Stimulated activated CD8-positive, alpha-beta memory T cell treated with anti-CD3 and anti-CD28 coated beads, Interleukin-12 subunit alpha, Interleukin-12 subunit beta, amount 100 ng/mL, for 1 hour (primary cell): ENCODE data around the gene FSIP1.

ENCODE experiments used
- DNase-seq: peaks from one replicate; pipeline ENCODE4 v3.0.0-alpha.2; 2020; ENCODE audit warnings: low read depth

Gene FSIP1

GRCh38 chr15:39684233-39684632 is 98.4 kb downstream of the FSIP1 start:
- no peak for DNase-seq

DNA sequence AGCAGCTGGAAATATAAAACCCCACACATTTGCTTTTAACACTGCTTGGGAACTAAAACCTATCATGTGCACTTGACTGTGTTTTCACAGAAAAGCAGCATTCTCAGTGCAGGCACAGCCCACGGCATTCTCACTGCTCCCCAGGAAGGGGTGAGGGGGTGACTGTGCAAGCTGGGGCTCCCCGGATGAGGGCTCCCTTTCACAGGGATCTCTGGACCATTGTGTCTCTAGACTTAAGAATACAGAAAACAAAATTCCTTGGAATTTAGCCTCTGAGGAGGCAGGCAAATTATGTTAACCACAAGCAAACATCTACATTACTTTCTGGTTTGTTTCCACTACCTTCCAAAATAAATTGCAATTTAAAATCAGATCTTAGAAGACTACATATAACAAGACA is 100.3 kb downstream of the FSIP1 start:
- no peak for DNase-seq

DNA sequence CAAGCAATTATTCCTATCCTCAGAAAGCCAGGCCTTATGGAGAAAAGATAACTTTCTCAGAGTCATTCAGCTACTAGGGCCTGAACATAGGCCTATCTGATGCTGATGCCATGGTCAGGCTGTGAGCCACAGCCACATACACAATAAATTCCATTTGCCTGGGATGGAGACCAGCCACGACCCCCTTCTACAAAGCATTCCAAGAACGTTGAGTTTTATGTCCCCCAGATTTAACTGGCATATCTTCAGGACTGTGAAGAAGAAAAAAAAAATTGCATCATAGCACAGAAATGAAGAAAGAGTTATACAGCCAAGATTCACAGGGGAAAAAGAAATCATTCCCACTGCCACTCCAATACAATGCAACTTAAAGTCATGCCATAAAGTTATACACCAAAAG is 101.8 kb downstream of the FSIP1 start:
- DNase-seq, result no peak

DNA sequence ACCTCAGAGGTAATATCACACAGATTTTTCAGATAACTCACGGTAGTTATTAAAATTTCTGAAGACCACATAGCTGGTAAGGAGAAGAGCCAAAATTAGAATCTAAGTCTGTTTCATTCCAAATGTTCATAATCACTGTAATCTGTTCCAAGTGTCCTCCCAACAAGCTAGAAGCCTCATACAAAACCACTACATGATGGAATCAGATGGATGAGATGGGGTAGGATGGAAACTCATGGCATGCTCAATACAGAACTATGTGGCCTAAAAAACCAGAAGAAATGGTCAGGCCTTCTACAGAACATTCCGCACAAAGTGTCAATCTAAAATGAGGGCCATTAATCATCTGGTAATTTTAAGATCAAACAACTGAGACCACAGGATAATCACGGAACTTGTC is 110.0 kb downstream of the FSIP1 start:
- no peak for DNase-seq

- DNase-seq, result no peak
Observed at GRCh38 chr15:39672184-39672583, 110.5 kb downstream of the FSIP1 start.

DNA sequence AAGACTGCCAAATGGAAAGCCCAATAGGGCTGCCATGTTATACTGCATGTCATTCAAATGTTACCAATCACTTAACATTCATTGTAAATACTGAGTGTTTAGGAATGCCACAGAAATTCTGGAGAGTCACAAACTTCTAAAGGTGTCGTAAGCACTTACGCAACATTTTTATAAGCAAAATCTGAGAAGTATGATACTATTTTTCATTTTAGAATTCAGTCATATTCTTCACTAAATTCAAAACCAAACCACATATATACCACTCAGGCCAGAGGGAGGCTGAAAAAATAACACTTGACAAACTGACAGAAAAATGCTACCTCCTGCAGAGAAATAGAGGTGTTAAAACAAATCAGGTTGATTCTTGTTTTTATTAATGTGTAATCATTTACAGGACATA is 112.0 kb downstream of the FSIP1 start:
- no peak for DNase-seq

- DNase-seq, result no peak
Observed at GRCh38 chr15:39669661-39670060, 113.0 kb downstream of the FSIP1 start.

GRCh38 chr15:39669241-39669640 is 113.4 kb downstream of the FSIP1 start:
- no peak for DNase-seq

- no peak for DNase-seq
Observed at GRCh38 chr15:39668457-39668856, 114.2 kb downstream of the FSIP1 start.

DNA sequence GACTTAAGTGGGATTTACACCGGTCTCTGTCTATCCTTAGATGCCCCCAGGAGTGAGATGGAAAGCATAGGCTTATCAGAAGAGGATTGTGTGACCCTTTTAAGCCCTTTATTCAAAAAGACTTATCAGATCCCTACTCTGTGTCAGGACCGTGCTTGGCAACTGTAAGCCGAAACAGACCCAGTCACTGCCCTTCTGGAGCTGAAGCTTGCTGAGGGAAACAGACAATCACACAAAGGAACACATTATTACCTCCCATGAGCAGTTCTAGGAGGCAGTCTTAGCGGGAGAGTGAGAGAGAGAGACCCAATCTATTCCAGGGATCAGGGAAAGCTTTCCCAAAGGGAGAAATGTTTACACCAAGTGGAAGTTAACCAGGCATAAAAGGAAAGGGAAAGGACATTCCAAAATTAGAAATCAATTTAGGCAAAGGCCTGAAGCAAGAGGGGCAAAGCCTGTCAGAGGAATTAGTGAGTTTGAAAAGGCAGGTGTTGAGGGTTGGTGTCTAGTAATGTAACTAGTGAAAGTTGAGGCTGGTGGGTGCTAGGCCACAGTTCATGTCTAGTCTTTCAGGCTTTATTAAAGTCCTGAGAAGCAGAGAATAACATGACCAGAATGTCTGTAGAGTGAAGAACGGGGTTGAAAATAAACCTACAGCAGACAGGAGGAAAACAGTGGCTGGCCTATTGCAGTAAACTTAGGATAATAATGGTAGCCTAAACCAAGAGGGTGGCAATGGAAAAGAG is 115.1 kb downstream of the FSIP1 start:
- no peak for DNase-seq

DNA sequence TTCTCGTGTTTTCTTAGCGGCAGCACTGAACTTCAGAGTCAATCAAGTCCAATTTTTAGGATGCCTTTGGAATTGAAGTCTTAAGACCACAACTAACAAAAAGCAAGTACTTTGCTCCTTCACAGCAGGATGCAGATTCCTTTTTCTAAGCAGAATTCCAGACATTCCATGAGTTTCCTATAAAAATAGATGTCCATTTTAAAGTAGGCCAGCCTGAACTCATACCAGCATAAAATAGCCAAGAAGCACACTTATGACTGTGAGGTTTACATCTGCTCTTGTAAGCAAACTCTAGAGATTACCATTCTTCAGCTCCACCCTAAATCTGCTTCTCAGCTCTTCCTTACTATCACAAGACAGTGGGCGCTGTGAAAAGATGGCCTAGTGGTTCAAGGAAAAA is 116.0 kb downstream of the FSIP1 start:
- no peak for DNase-seq

DNA sequence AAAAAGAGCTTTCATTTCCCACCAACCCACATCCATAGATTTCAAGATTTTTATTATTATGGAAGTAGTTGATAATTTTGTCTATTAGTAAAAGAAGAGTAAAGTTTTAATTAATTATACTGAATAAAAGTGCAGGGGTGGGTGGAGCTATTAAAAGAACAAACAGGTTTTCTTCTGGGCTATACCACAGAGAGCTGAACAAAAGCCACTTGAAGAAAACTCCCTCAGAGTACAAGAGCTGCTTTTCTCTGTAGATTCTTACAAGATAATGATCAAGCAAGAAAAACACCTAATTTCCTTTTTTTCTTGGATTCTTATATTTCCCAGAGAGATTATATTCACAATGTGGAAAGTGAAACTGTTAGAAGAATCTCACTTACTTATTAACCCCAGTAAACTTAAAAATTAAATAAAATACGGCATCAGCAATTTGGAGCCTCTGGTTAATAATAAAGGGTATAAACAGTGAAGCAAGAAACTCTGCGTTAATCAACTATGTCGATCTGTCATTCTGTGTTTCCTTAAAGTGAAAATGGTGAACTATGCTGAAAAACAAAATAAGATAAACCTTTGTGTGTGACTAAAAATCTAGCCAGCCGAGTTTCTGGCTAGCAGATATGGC is 116.9 kb downstream of the FSIP1 start:
- DNase-seq, result no peak

- no peak for DNase-seq
Observed at GRCh38 chr15:39663704-39664250, 118.9 kb downstream of the FSIP1 start.

DNA sequence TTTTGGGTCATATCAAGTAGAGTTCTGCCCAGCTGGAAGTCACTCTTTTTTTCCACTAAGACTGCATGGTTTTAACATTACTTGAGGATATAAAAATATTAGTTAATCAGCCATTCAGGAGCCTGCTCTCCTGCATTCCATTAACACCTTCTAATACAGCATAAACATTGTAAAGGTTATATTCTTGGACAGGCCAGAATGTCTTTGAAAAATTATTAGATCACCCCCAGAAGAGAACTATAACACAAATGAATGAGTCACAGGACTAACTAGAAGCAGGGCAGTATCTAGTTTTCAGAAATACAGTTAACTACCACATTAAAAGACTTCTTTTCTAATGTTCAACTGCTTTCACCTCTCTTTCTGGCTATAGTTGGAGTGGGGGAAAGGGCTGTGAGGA is 120.9 kb downstream of the FSIP1 start:
- no peak for DNase-seq

DNA sequence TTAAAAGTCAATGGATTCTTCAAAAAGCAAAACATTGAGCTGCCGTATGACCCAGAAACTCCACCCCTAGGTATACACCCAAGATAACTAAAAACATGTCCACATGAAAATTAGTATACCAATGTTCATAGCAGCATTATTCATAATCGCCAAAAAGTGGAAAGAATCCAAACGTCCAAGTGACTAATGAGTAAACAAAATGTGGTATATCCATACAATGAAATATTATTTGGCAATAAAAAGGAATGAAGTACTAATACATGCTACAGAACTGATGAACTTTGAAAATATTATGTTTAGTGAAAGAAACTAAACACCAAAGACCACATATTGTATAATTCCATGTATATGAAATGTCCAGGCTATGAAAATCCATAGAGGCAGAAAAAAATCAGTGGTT is 123.9 kb downstream of the FSIP1 start:
- DNase-seq, result no peak

DNA sequence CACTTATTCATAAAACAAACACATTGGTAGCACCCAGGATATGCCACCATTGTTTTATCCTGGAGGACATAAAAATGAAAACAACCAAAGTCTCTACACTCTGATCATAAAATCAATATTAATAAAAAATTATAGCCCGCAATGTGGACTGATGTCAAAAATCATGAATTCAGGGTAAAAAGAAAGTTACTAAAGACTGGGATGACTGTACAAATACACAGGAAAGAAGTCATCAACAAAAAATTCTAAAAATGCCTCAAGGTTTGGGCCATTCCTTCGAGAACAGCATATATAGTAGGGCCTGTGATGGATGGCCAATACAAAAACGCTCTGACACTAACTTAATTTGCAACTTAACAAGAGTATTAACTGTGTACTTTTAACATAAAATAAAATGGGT is 125.0 kb downstream of the FSIP1 start:
- no peak for DNase-seq

DNA sequence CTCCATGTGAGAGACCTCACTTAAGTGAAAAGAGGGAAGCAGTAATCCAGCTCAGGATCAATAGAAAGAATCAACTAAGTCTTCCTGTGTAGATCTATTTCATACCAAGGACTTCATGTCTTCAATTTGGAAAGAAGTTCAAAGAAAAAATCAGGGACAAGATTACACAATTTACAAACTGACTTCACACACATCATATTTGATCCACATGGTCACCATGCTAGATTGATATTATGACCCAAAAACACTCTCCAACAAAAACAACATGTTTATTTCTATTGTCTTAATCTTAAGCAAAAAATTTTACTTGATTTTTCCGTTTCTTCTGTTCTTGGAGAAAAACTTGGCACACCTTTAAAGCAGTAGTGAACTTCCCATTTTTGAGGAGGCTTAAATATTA is 125.5 kb downstream of the FSIP1 start:
- no peak for DNase-seq

DNA sequence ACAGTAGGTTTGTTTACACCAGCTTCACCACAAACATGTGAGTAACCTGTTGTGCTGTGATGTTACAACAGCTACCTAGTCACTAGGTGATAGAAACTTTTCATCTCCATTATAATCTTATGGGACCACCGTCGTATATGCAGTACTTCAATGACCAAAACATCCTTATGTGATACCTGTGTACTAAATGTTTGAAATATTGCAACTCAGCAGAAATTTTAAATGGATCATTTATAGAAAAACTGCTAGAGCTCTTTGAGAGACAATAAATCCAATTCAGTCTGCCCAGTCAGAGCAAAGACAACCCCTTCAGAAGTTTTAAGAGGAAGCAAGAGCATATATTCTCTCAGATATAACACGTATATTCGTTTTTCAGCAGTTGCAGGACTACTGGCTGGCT is 128.3 kb downstream of the FSIP1 start:
- no peak for DNase-seq

GRCh38 chr15:39651881-39652280 is 130.8 kb downstream of the FSIP1 start:
- no peak for DNase-seq

- no peak for DNase-seq
Observed at GRCh38 chr15:39651295-39651694, 131.3 kb downstream of the FSIP1 start.

DNA sequence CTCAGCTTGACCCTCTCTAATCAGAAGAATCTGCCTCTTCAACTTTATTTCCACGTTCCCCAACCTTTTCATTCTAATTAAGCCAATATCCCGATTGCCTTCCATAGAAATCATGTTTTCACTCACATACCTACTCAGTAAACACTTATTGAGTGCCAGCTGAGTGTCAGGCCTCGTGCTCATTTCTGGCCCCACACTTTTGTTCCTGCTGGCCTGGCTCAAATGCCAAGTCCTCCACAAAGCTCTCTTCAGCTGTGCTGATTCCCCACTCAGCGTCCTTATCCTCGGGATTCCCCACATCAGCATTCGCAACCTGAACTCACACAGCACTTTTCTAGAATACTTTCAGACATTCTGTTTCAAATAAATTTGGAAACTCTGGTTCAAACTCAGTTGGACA is 132.9 kb downstream of the FSIP1 start:
- DNase-seq, result no peak

DNA sequence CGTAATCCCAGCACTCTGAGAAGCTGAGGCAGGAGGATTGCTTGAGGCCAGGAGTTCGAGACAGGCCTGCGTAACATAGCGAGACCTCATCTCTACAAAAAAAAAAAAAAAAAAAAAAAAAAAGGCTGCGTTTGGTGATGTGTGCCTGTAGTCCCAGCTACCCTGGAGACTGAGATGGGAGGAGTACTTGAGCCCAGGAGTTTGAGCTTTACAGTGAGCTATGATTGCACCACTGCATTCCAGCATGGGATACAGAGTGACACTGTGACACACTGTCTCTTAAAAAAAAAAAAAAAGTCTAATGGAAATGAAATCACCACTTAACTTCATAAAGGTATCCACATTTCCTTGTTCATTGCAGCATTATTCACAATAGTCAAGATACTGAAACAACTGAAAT is 136.2 kb downstream of the FSIP1 start:
- DNase-seq, result no peak

- no peak for DNase-seq
Observed at GRCh38 chr15:39645976-39646257, 136.7 kb downstream of the FSIP1 start.
